ENCODE data around the gene BICDL1.

DNA sequence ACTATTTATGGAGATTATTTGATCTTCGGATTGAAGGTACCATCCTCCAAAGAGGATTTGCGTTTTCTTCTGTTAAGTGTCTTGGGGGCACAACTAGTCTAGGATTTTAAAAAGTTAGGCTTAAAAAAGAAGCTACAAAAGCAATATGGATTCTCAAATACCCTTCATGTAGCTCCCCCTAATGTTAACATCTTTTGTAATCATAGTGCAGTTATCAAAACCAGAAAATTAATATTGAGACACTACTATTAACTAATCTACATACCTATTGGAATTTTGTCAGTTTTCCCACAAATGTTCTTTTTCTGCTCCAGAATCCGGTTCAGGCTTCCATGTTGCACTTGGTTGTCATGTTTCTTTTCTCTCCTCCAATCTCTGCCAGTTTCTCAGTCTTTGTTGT is 62.5 kb downstream of the BICDL1 start:
- TF ChIP-seq, protein P1, sequence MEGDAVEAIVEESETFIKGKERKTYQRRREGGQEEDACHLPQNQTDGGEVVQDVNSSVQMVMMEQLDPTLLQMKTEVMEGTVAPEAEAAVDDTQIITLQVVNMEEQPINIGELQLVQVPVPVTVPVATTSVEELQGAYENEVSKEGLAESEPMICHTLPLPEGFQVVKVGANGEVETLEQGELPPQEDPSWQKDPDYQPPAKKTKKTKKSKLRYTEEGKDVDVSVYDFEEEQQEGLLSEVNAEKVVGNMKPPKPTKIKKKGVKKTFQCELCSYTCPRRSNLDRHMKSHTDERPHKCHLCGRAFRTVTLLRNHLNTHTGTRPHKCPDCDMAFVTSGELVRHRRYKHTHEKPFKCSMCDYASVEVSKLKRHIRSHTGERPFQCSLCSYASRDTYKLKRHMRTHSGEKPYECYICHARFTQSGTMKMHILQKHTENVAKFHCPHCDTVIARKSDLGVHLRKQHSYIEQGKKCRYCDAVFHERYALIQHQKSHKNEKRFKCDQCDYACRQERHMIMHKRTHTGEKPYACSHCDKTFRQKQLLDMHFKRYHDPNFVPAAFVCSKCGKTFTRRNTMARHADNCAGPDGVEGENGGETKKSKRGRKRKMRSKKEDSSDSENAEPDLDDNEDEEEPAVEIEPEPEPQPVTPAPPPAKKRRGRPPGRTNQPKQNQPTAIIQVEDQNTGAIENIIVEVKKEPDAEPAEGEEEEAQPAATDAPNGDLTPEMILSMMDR (IDR thresholded peaks at IDR 0.05), result no peak
- no peak for TF ChIP-seq ZFX (IDR thresholded peaks at IDR 0.05; ENCODE audit: borderline replicate concordance)

Measured in 22Rv1 (cell line).